IPS-15b (cell line): ENCODE results near the gene RPL35A.
"Not testable (repeated sequence)": the region's sequence is repeated elsewhere in the genome, so short reads cannot be mapped to it uniquely, and the experiment has no call there.

Experiments used
- H3K27me3 ChIP-seq: one replicate; pipeline ENCODE4 v1.6.1; 2013; ENCODE audit warnings: low read length; ENCODE audit not compliant: control insufficient read depth, insufficient read depth
- H3K36me3 ChIP-seq: one replicate; pipeline ENCODE4 v1.6.1; 2013; ENCODE audit warnings: low read length; ENCODE audit not compliant: control insufficient read depth, insufficient read depth
- H3K4me1 ChIP-seq: one replicate; pipeline ENCODE4 v1.6.1; 2013; ENCODE audit warnings: mild to moderate bottlenecking, low read length; ENCODE audit not compliant: control insufficient read depth, insufficient read depth
- H3K4me3 ChIP-seq: one replicate; pipeline ENCODE4 v1.5.1; 2013; ENCODE audit warnings: low read depth, low read length
- H3K9ac ChIP-seq: one replicate; pipeline ENCODE4 v1.6.1; 2013; ENCODE audit warnings: low read depth, mild to moderate bottlenecking, low read length
- H3K9me3 ChIP-seq: one replicate; pipeline ENCODE4 v1.6.1; 2013; ENCODE audit warnings: mild to moderate bottlenecking, low read length; ENCODE audit not compliant: control insufficient read depth, insufficient read depth

Gene RPL35A

DNA sequence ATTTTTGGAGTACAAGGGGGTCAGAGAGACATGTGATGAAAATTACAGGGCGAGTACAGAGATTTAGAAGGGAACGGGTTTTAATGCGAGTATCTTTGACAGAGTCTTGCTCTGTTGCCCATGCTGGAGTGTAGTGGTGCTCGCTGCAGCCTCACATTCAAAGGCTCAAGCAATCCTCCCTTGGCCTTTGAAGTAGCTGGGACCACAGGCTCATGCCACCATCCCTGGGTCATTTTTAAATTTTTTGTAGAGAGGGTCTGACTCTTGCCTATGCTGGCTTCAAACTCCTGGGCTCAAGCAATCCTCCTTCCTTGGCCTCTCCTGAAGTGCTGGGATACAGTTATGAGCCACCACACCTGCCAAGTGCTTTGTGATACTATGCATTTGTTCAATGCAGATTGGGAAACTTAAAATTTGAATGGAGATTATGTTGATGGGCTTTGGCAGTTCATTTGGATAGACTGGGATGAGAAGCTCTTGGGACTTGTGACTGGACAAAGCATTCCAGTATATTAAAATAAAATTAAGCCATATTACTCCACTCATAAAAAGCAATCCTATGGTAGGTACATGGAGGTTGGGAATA is 6.0 kb downstream of the RPL35A start:
- Histone ChIP-seq H3K27me3 (peaks cover under 1% of the 10 kb centered on the region), H3K4me3 (no peak overlapping the region), H3K4me1 (peaks cover 5% of the 10 kb centered on the region), H3K9ac (no peak overlapping the region), H3K9me3 (no peaks in the 10 kb centered on the region), H3K36me3 (peaks cover 47% of the 10 kb centered on the region)

- Histone ChIP-seq H3K27me3 (peaks cover 3% of the 10 kb centered on the region), H3K36me3 (peaks cover 43% of the 10 kb centered on the region), H3K4me1 (peaks cover 5% of the 10 kb centered on the region), H3K9me3 (no peaks in the 10 kb centered on the region), H3K4me3 (no peak overlapping the region), H3K9ac (no peak overlapping the region)
Observed at GRCh38 chr3:197956626-197956988, 6.6 kb downstream of the RPL35A start.

- H3K27me3 ChIP-seq, result peaks cover 3% of the 10 kb centered on the region
- H3K9ac ChIP-seq, result no peak overlapping the region
- peaks cover 5% of the 10 kb centered on the region for H3K4me1 ChIP-seq
- H3K4me3 ChIP-seq, result no peak overlapping the region
- peaks cover 33% of the 10 kb centered on the region for H3K36me3 ChIP-seq
- H3K9me3 ChIP-seq, result no peaks in the 10 kb centered on the region
Observed at GRCh38 chr3:197957790-197958133, 7.8 kb downstream of the RPL35A start.

DNA sequence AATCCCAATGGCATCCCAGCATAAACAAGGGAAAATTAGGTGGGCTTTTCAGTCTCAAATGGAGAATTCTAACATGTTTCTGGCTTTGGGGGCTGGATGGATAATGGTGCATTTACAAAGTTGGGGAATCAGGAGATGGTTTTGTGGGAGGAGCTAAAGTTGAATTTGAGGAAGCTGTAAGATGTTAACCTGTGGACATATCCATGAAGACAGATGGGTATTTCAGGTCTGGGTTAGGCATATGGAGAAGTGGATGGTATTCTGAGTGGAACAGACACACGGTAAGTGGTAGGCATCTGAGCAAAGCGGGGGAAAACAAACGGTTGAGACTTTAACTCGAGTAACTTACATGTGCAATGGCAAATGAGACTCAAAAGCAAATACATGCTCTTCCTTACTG is 8.4 kb downstream of the RPL35A start:
- Histone ChIP-seq H3K36me3 (peaks cover 28% of the 10 kb centered on the region), H3K9me3 (no peaks in the 10 kb centered on the region), H3K9ac (no peak overlapping the region), H3K4me3 (no peak overlapping the region), H3K27me3 (peaks cover 3% of the 10 kb centered on the region), H3K4me1 (peaks cover 2% of the 10 kb centered on the region)

DNA sequence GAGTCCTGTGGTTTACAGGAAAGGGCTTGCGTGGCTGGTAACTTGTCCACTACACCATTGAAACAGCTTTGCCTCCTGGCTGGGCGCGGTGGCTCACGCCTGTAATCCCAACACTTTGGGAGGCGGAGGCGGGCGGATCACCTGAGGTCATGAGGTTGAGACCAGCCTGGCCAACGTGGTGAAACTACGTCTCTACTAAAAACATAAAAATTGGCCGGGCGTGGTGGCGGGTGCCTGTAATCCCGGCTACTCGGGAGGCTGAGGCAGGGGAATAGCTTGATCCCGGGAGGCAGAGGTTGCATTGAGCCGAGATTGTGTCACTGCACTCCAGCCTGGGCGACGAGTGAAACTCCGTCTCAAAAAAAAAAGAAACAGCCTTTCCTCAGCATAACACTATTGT is 8.9 kb downstream of the RPL35A start:
- H3K4me1 ChIP-seq, H3K9ac ChIP-seq, H3K9me3 ChIP-seq, H3K27me3 ChIP-seq, H3K4me3 ChIP-seq: not testable (repeated sequence)
- peaks cover 23% of the 10 kb centered on the region for H3K36me3 ChIP-seq

- Histone ChIP-seq H3K9me3 (no peaks in the 10 kb centered on the region), H3K27me3 (peaks cover 3% of the 10 kb centered on the region), H3K9ac (no peak overlapping the region), H3K4me3 (peak overlapping the region; percentile 95), H3K36me3 (peaks cover 16% of the 10 kb centered on the region), H3K4me1 (peaks cover 2% of the 10 kb centered on the region)
Observed at GRCh38 chr3:197959500-197959890, 9.5 kb downstream of the RPL35A start.

- Histone ChIP-seq H3K4me1 (peaks cover 2% of the 10 kb centered on the region), H3K9me3 (no peaks in the 10 kb centered on the region), H3K4me3 (peak within 1 kb of the TSS; percentile 95), H3K9ac (peak within 1 kb of the TSS; percentile 32), H3K27me3 (peaks cover 3% of the 10 kb centered on the region), H3K36me3 (peaks cover 10% of the 10 kb centered on the region)
Observed at GRCh38 chr3:197959891-197960693, 10.1 kb downstream of the RPL35A start, which contains the start of gene LMLN. Gene LMLN, plus strand, starts transcription at chr3:197960217. Its CDS starts 29 bp downstream, at chr3:197960246.

DNA sequence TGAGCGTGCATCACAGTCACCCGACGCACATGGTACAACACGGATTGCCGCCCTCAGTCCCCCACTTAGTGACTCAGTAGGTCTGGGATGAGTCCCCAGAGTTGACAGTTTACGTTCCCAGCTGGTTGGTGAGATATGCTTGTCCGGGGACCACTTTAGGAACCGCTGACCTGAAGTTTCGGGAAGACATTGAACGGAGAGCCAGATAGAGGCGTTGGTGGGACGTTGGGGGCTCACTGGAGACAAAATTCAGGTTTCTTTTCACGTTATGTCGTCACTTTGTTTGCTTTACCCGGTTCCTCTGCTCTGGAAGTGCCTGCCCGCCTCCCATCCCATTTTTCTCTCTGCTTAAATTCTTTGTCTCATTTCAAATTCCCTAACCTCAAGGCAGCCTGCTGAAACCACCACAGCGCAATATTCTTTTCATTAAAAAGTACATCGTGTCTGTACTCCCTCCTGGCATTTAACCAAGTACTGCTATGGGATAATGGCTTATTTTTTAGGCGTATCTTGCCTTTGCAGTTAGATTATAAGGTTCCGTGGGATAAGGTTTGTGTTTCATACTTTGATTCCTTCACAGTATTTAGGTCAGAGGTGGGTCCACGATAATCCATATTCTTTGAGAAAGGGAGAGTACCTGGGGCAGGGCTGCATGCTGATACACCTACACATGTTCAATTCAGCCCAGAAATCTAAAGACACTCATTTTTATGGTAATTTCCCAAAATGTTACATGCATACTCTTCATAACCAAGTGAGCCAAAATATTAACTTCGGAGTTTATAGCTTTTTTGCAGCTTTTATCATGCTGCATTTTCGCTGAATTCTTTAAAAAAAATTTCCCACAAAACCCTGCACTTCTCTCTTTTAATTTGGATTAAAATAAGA is 10.9 kb downstream of the RPL35A start:
- H3K4me1 ChIP-seq, result peaks cover 2% of the 10 kb centered on the region
- no peaks in the 10 kb centered on the region for H3K9me3 ChIP-seq
- H3K36me3 ChIP-seq, result peaks cover 2% of the 10 kb centered on the region
- H3K9ac ChIP-seq, result peak overlapping the region; percentile 32
- H3K4me3 ChIP-seq, result peak overlapping the region; percentile 95
- peaks cover 3% of the 10 kb centered on the region for H3K27me3 ChIP-seq

DNA sequence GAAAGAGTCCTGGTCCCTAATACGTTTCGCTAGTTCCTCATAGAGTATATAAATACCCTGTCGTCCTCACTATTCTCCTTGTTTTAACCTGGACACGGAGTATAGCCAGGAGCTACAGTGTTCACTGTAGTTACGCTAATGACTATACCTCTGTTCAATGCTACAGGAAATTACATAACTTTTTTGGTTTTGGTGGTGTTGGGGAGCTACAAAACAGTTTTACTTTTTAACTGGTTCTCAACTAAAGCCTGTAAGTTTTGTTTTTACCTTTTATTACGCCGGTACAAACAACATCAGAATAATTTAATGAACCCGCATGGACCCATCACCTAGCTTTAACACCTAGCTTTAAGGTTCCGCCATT is 11.6 kb downstream of the RPL35A start:
- Histone ChIP-seq H3K36me3 (no peaks in the 10 kb centered on the region), H3K27me3 (peaks cover 3% of the 10 kb centered on the region), H3K9me3 (no peaks in the 10 kb centered on the region), H3K4me1 (peaks cover 2% of the 10 kb centered on the region), H3K4me3 (no peak overlapping the region), H3K9ac (no peak overlapping the region)

- peaks cover 3% of the 10 kb centered on the region for H3K27me3 ChIP-seq
- H3K9me3 ChIP-seq, result no peaks in the 10 kb centered on the region
- H3K9ac ChIP-seq, result no peak overlapping the region
- peaks cover 2% of the 10 kb centered on the region for H3K4me1 ChIP-seq
- no peak overlapping the region for H3K4me3 ChIP-seq
- no peaks in the 10 kb centered on the region for H3K36me3 ChIP-seq
Observed at GRCh38 chr3:197963019-197963637, 13.1 kb downstream of the RPL35A start.

GRCh38 chr3:197967337-197967989 is 17.5 kb downstream of the RPL35A start:
- H3K9ac ChIP-seq, H3K9me3 ChIP-seq, H3K4me1 ChIP-seq, H3K27me3 ChIP-seq, H3K36me3 ChIP-seq, H3K4me3 ChIP-seq: not testable (repeated sequence)
